A549 (cell line): ENCODE measurements around the gene PRXL2B. TPM values are rescaled to one million over a fixed set of nuclear protein-coding genes. Genes with fewer than 3 reads are reported as not detected.

ENCODE experiments used
- ATAC-seq, 2 experiments: fragments of 200-7000 bp in 1 of 2; fragments of >200 bp in 1 of 2; cut with Nextera tagmentation in 1 of 2; cut with Tn5 transposase in 1 of 2; 3 replicates each; pipeline versions ENCODE4 v1.8.0 to v1.9.1; 2018 to 2020; ENCODE audit warnings: mild to moderate bottlenecking in 1 of 2, moderate library complexity in 1 of 2
- CTCF ChIA-PET: fragments of 300-600 bp; sonication (Branson Sonifier 250); formaldehyde crosslinking; extraction: SDS; loops from one replicate; lab custom pipeline; 2021; ENCODE audit warnings: antibody characterized with exemption, inconsistent platforms; lab: Yijun Ruan, JAX
- POLR2A ChIA-PET: fragments of 350-600 bp; formaldehyde crosslinking; extraction: SDS; loops from one replicate; lab custom pipeline; 2021; ENCODE audit warnings: antibody characterized with exemption, inconsistent platforms; lab: Yijun Ruan, JAX
- DNase-seq, 2 experiments: peaks; one replicate each; pipeline versions ENCODE4 v3.0.0 to v3.0.0-alpha.2; 2011 to 2016; ENCODE audit warnings: low read depth in 1 of 2, low spot score in 1 of 2
- FAIRE-seq: peaks from 2 replicates; lab custom pipeline; 2011; peaks lifted over from hg19 to GRCh38; lab: Jason Lieb, UNC
- H3K27ac ChIP-seq, 2 experiments: fragments of >200 bp; sonication (Bioruptor Twin); formaldehyde crosslinking; 3 replicates each; pipeline ENCODE4 v1.5.1; 2016 to 2017
- H3K4me1 ChIP-seq: fragments of >200 bp; sonication (Bioruptor Twin); formaldehyde crosslinking; 3 replicates; pipeline ENCODE4 v1.6.1; 2016
- H3K4me2 ChIP-seq: fragments of >200 bp; sonication (Bioruptor Twin); formaldehyde crosslinking; 3 replicates; pipeline ENCODE4 v1.6.1; 2016
- H3K4me3 ChIP-seq: fragments of >200 bp; sonication (Bioruptor Twin); formaldehyde crosslinking; 3 replicates; pipeline ENCODE4 v1.5.1; 2016
- H3K9me3 ChIP-seq: fragments of >200 bp; sonication (Bioruptor Twin); formaldehyde crosslinking; 3 replicates; pipeline ENCODE4 v1.6.1; 2016
- BHLHE40 ChIP-seq: IDR thresholded peaks from 2 replicates; pipeline ENCODE4 v1.6.1; 2012; ENCODE audit warnings: low read depth, low read length, inconsistent platforms
- CBX2 ChIP-seq: fragments of 200-600 bp; sonication (generic); IDR thresholded peaks from 2 replicates; pipeline ENCODE4 v1.6.1; 2016; ENCODE audit warnings: low read depth, mild to moderate bottlenecking, borderline replicate concordance
- CBX8 ChIP-seq: fragments of 200-600 bp; sonication (generic); IDR thresholded peaks from 2 replicates; pipeline ENCODE4 v1.6.1; 2016
- CEBPB ChIP-seq, 2 experiments: fragments of >200 bp in 1 of 2; sonication (Bioruptor Twin) in 1 of 2; formaldehyde crosslinking in 1 of 2; IDR thresholded peaks; 2 replicates each; pipeline ENCODE4 v1.6.1; 2012 to 2016
- CHD4 ChIP-seq: fragments of 200-600 bp; sonication (generic); IDR thresholded peaks from 2 replicates; pipeline ENCODE4 v1.6.1; 2016; ENCODE audit warnings: antibody characterized with exemption, mild to moderate bottlenecking, borderline replicate concordance
- E2F6 ChIP-seq: IDR thresholded peaks from 2 replicates; pipeline ENCODE4 v1.6.1; 2012; ENCODE audit warnings: low read depth, borderline replicate concordance
- EP300 ChIP-seq, 2 experiments: fragments of >200 bp; sonication (Bioruptor Twin); formaldehyde crosslinking; IDR thresholded peaks; 2 replicates in 1 of 2; 3 replicates in 1 of 2; pipeline ENCODE4 v1.6.1; 2016 to 2017
- ESRRA ChIP-seq: fragments of 150-350 bp; IDR thresholded peaks from 2 replicates; pipeline ENCODE4 v1.6.1; 2014; ENCODE audit warnings: mild to moderate bottlenecking, low read length, borderline replicate concordance
- GATA3 ChIP-seq: IDR thresholded peaks from 2 replicates; pipeline ENCODE4 v1.6.1; 2012; ENCODE audit warnings: borderline replicate concordance
- HDAC2 ChIP-seq: fragments of 200-600 bp; sonication (generic); IDR thresholded peaks from 2 replicates; pipeline ENCODE4 v1.6.1; 2016
- HEYL ChIP-seq: fragments of 250-450 bp; sonication (Bioruptor Pico); IDR thresholded peaks from 2 replicates; pipeline ENCODE4 v1.8.0; 2021; ENCODE audit warnings: mild to moderate bottlenecking, moderate library complexity
- HMGXB4 ChIP-seq: fragments of 250-450 bp; sonication (Bioruptor Pico); IDR thresholded peaks from 2 replicates; pipeline ENCODE4 v1.5.0; 2021; ENCODE audit warnings: mild to moderate bottlenecking, moderate library complexity, borderline replicate concordance
- HOXB13 ChIP-seq: fragments of 250-450 bp; sonication (Bioruptor Pico); IDR thresholded peaks from 2 replicates; pipeline ENCODE4 v1.5.0; 2020; ENCODE audit warnings: low read depth, mild to moderate bottlenecking, moderate library complexity
- JUN ChIP-seq, 2 experiments: fragments of >200 bp; sonication (Bioruptor Twin); formaldehyde crosslinking; IDR thresholded peaks; 2 replicates in 1 of 2; 3 replicates in 1 of 2; pipeline ENCODE4 v1.6.1; 2016 to 2017
- MAFK ChIP-seq: fragments of 450-650 bp; IDR thresholded peaks from 2 replicates; pipeline ENCODE4 v1.6.1; 2014; ENCODE audit not compliant: partially characterized antibody
- MYC ChIP-seq: IDR thresholded peaks from 2 replicates; pipeline ENCODE4 v1.6.1; 2012; ENCODE audit warnings: mild to moderate bottlenecking, inconsistent platforms, low read length, improper control_type of control experiment, borderline replicate concordance
- NFE2L2 ChIP-seq: fragments of 150-350 bp; conservative IDR thresholded peaks from 2 replicates; pipeline ENCODE4 v1.6.1; 2014; ENCODE audit warnings: low read length
- NPAS2 ChIP-seq: fragments of 250-450 bp; sonication (Bioruptor Pico); IDR thresholded peaks from 2 replicates; pipeline ENCODE4 v1.8.0; 2022; ENCODE audit warnings: mild to moderate bottlenecking, moderate library complexity, borderline replicate concordance
- PBX3 ChIP-seq: IDR thresholded peaks from 2 replicates; pipeline ENCODE4 v1.6.1; 2012
- REST ChIP-seq: fragments of 200-600 bp; sonication (generic); IDR thresholded peaks from 2 replicates; pipeline ENCODE4 v1.6.1; 2016; ENCODE audit warnings: antibody characterized with exemption, mild to moderate bottlenecking, moderate library complexity
- RNF2 ChIP-seq: fragments of 200-600 bp; sonication (generic); IDR thresholded peaks from 2 replicates; pipeline ENCODE4 v1.6.1; 2016; ENCODE audit warnings: low read depth, mild to moderate bottlenecking, antibody characterized with exemption, moderate library complexity, borderline replicate concordance
- SMC3 ChIP-seq: fragments of >200 bp; sonication (Bioruptor Twin); formaldehyde crosslinking; IDR thresholded peaks from 3 replicates; pipeline ENCODE4 v1.6.1; 2018; ENCODE audit warnings: inconsistent platforms
- TFCP2L1 ChIP-seq: fragments of 250-450 bp; sonication (Bioruptor Pico); IDR thresholded peaks from 2 replicates; pipeline ENCODE4 v1.5.0; 2021; ENCODE audit warnings: mild to moderate bottlenecking
- USF2 ChIP-seq: fragments of 450-650 bp; IDR thresholded peaks from 2 replicates; pipeline ENCODE4 v1.6.1; 2014; ENCODE audit warnings: antibody characterized with exemption
- ZC3H11A ChIP-seq: fragments of 450-650 bp; IDR thresholded peaks from 2 replicates; pipeline ENCODE4 v1.6.1; 2014; ENCODE audit warnings: antibody characterized with exemption, mild to moderate bottlenecking
- WGBS: methylation state at CpG from one replicate; pipeline ENCODE4 v1.1.6; 2017; ENCODE audit errors: missing lambda C conversion rate; 5-methylcytosine and 5-hydroxymethylcytosine counted together
- polyA plus RNA-seq, 4 experiments: library from polyadenylated mRNA; depleted of rRNA in 3 of 4; stranded (reverse); fragments of >200 nt; fragmentation: RNase III in 1 of 4; extraction: RNeasy Plus Mini Kit Qiagen cat#74134 plus additional on column Dnase treatment in 1 of 4; gene quantifications; 2 replicates in 3 of 4; 3 replicates in 1 of 4; pipeline ENCODE4 v1.2.3, GENCODE V29; 2011 to 2017

PRXL2B gene
- polyA plus RNA-seq, 2 of the 4 experiments (the other 2 are of a cell fraction), result 4.4 to 16.4 TPM

GRCh38 chr1:2602311-2602835 is 15.8 kb downstream of the PRXL2B start:
- no peak for FAIRE-seq

GRCh38 chr1:2602866-2603520 is 16.4 kb downstream of the PRXL2B start:
- POLR2A ChIA-PET, result no interaction called here
- no peak for TF ChIP-seq EP300 (IDR thresholded peaks at IDR 0.05)
- no peak for TF ChIP-seq PBX3
- TF ChIP-seq E2F6, result no peak
- TF ChIP-seq JUN (IDR thresholded peaks at IDR 0.05), result no peak
- no peak for TF ChIP-seq HDAC2
- no peak for TF ChIP-seq HMGXB4 (CRISPR knock-in tag)
- TF ChIP-seq SMC3, result no peak
- TF ChIP-seq USF2, result no peak
- TF ChIP-seq GATA3, result no peak
- no peak for TF ChIP-seq CBX8
- TF ChIP-seq ESRRA, result no peak
- TF ChIP-seq NFE2L2, result no peak
- no peak for TF ChIP-seq CHD4
- TF ChIP-seq HOXB13 (CRISPR knock-in tag), result no peak
- Histone ChIP-seq H3K4me2 (no peak overlapping the region), H3K27ac (no peak overlapping the region), H3K4me1 (no peaks in the 10 kb centered on the region), H3K9me3 (no peaks in the 10 kb centered on the region), H3K4me3 (no peak overlapping the region)
- ATAC-seq (no peak), FAIRE-seq (no peak), DNase-seq (no peak)
- 50% methylated on average over 11 of the region's 18 CpGs for WGBS
- CTCF ChIA-PET, result no interaction called here

More at GRCh38 chr1:2602311-2602835, 15.8 kb downstream of the PRXL2B start:
- ATAC-seq (no peak), DNase-seq (no peak)
- POLR2A ChIA-PET, result no interaction called here
- H3K4me3 ChIP-seq, result no peak overlapping the region
- H3K27ac ChIP-seq, result no peak overlapping the region
- no peak overlapping the region for H3K4me2 ChIP-seq
- TF ChIP-seq RNF2 (no peak), BHLHE40 (no peak), CBX2 (no peak), MAFK (no peak), EP300 (IDR thresholded peaks at IDR 0.05) (no peak), MYC (no peak), NPAS2 (CRISPR knock-in tag) (no peak), ZC3H11A (no peak), ESRRA (no peak), REST (no peak), NFE2L2 (no peak), TFCP2L1 (CRISPR knock-in tag) (no peak), CEBPB (IDR thresholded peaks at IDR 0.05) (no peak), HEYL (CRISPR knock-in tag) (no peak)
- H3K9me3 ChIP-seq, result no peaks in the 10 kb centered on the region
- WGBS, result 37% methylated on average over 15 of the region's 15 CpGs
- H3K4me1 ChIP-seq, result no peaks in the 10 kb centered on the region
- CTCF ChIA-PET, result no interaction called here
